NCI-H2029 treated with DMSO at 0.1 percent for 48 hours (cell line): Measurements from ENCODE around the gene TYW1B.
"Not testable (repeated sequence)": the region's sequence is repeated elsewhere in the genome, so short reads cannot be mapped to it uniquely, and the experiment has no call there.

Experiments used
- DNase-seq: peaks from one replicate; lab custom pipeline; 2025; lab: John Stamatoyannopoulos, UW

Gene TYW1B

GRCh38 chr7:72550454-72550853 is 277.5 kb downstream of the TYW1B start:
- DNase-seq = not testable (repeated sequence)

- not testable (repeated sequence) for DNase-seq
Observed at GRCh38 chr7:72546586-72547237, 281.3 kb downstream of the TYW1B start.

- DNase-seq = not testable (repeated sequence)
Observed at GRCh38 chr7:72544531-72544930, 283.5 kb downstream of the TYW1B start.

GRCh38 chr7:72540923-72541322 is 287.1 kb downstream of the TYW1B start:
- no peak for DNase-seq

GRCh38 chr7:72540106-72540611 is 287.8 kb downstream of the TYW1B start:
- no peak for DNase-seq

GRCh38 chr7:72539702-72540101 is 288.3 kb downstream of the TYW1B start:
- DNase-seq = no peak

GRCh38 chr7:72538856-72539255 is 289.1 kb downstream of the TYW1B start:
- no peak for DNase-seq

GRCh38 chr7:72538147-72538546 is 289.9 kb downstream of the TYW1B start:
- no peak for DNase-seq

- peak; percentile 38 for DNase-seq
Observed at GRCh38 chr7:72536038-72536437, 292.0 kb downstream of the TYW1B start.

GRCh38 chr7:72531048-72531447 is 297.0 kb downstream of the TYW1B start:
- not testable (repeated sequence) for DNase-seq
